HEK293T (cell line): Measurements from ENCODE around the gene ADAMTS18.

ENCODE experiments used
- CTCF ChIA-PET: fragments of 350-600 bp; formaldehyde crosslinking; extraction: SDS; loops from one replicate; lab custom pipeline; 2021; ENCODE audit warnings: antibody characterized with exemption, inconsistent platforms; lab: Yijun Ruan, JAX
- POLR2A ChIA-PET: fragments of 350-600 bp; formaldehyde crosslinking; extraction: SDS; loops from one replicate; lab custom pipeline; 2020; ENCODE audit warnings: antibody characterized with exemption, inconsistent platforms; lab: Yijun Ruan, JAX
- DNase-seq: peaks from one replicate; pipeline ENCODE4 v3.0.0; 2012; ENCODE audit warnings: mixed read lengths; ENCODE audit errors: extremely low spot score
- ARNT ChIP-seq: fragments of 450-650 bp; IDR thresholded peaks from 2 replicates; pipeline ENCODE4 v1.6.1; 2017; ENCODE audit warnings: mild to moderate bottlenecking
- BHLHE40 ChIP-seq: fragments of 450-650 bp; IDR thresholded peaks from 2 replicates; pipeline ENCODE4 v1.6.1; 2016; ENCODE audit warnings: mild to moderate bottlenecking, moderate library complexity, borderline replicate concordance
- CTBP1 ChIP-seq: fragments of 450-650 bp; IDR thresholded peaks from 2 replicates; pipeline ENCODE4 v1.6.1; 2016; ENCODE audit warnings: borderline replicate concordance
- ELF4 ChIP-seq: fragments of 450-650 bp; IDR thresholded peaks from 2 replicates; pipeline ENCODE4 v1.6.1; 2017; ENCODE audit warnings: antibody characterized with exemption
- FOXA1 ChIP-seq: fragments of 450-650 bp; IDR thresholded peaks from 2 replicates; pipeline ENCODE4 v1.6.1; 2016; ENCODE audit warnings: mild to moderate bottlenecking
- FOXK2 ChIP-seq: fragments of 450-650 bp; IDR thresholded peaks from 2 replicates; pipeline ENCODE4 v1.6.1; 2016; ENCODE audit warnings: mild to moderate bottlenecking
- FOXM1 ChIP-seq: fragments of 450-650 bp; IDR thresholded peaks from 2 replicates; pipeline ENCODE4 v1.6.1; 2017; ENCODE audit warnings: mild to moderate bottlenecking, borderline replicate concordance
- HDGF ChIP-seq: fragments of 450-650 bp; IDR thresholded peaks from 2 replicates; pipeline ENCODE4 v1.6.1; 2017; ENCODE audit warnings: antibody characterized with exemption, borderline replicate concordance
- L3MBTL2 ChIP-seq: fragments of 450-650 bp; conservative IDR thresholded peaks from 2 replicates; pipeline ENCODE4 v1.6.1; 2016; ENCODE audit warnings: mild to moderate bottlenecking
- LEF1 ChIP-seq: fragments of 450-650 bp; IDR thresholded peaks from 2 replicates; pipeline ENCODE4 v1.6.1; 2017; ENCODE audit warnings: mild to moderate bottlenecking, borderline replicate concordance
- NFRKB ChIP-seq: fragments of 450-650 bp; IDR thresholded peaks from 2 replicates; pipeline ENCODE4 v1.6.1; 2016; ENCODE audit warnings: mild to moderate bottlenecking, moderate library complexity
- PKNOX1 ChIP-seq: fragments of 450-650 bp; IDR thresholded peaks from 2 replicates; pipeline ENCODE4 v1.6.1; 2016
- SP1 ChIP-seq: fragments of 450-650 bp; IDR thresholded peaks from 2 replicates; pipeline ENCODE4 v1.6.1; 2017
- SUZ12 ChIP-seq: fragments of 450-650 bp; IDR thresholded peaks from 2 replicates; pipeline ENCODE4 v1.6.1; 2016; ENCODE audit warnings: mild to moderate bottlenecking
- TARDBP ChIP-seq: fragments of 450-650 bp; IDR thresholded peaks from 2 replicates; pipeline ENCODE4 v1.6.1; 2016
- ZNF384 ChIP-seq: fragments of 450-650 bp; IDR thresholded peaks from 2 replicates; pipeline ENCODE4 v1.6.1; 2016

ADAMTS18 gene

GRCh38 chr16:77434530-77435271, at the start of gene ADAMTS18:
TSS of gene ADAMTS18 (minus strand) at chr16:77435034. CDS start at chr16:77434695, 339 bp downstream.
- CTCF ChIA-PET = interaction anchor here (0.7 to 3.6 kb wide), 3 partner anchors 149 to 568 kb away, joined by 3 to 14 read pairs (median 7); no protein-coding TSS in a partner anchor
- POLR2A ChIA-PET = interaction anchor here (2.4 kb wide), 1 partner anchor 148 kb away, joined by 7 read pairs; no protein-coding TSS in a partner anchor
- no peak for TF ChIP-seq NFRKB
- TF ChIP-seq L3MBTL2 = no peak
- TF ChIP-seq HDGF = no peak
- TF ChIP-seq SUZ12 = no peak
- no peak for TF ChIP-seq CTBP1
- TF ChIP-seq FOXK2 = no peak
- no peak for TF ChIP-seq LEF1
- TF ChIP-seq BHLHE40 = no peak
- TF ChIP-seq FOXA1 = no peak
- TF ChIP-seq ELF4 = no peak
- no peak for TF ChIP-seq FOXM1
- peak; percentile 23 for DNase-seq

- TF ChIP-seq NFRKB (no peak), LEF1 (no peak), ZNF384 (no peak), FOXA1 (no peak), HDGF (no peak), FOXK2 (no peak), L3MBTL2 (no peak), BHLHE40 (no peak), PKNOX1 (no peak), SP1 (no peak), CTBP1 (no peak), SUZ12 (no peak), TARDBP (no peak), FOXM1 (no peak)
- ChIA-PET POLR2A (no interaction called here), CTCF (no interaction called here)
- DNase-seq = no peak
Observed at GRCh38 chr16:77480681-77481315, 46.0 kb upstream of the ADAMTS18 start.

DNA sequence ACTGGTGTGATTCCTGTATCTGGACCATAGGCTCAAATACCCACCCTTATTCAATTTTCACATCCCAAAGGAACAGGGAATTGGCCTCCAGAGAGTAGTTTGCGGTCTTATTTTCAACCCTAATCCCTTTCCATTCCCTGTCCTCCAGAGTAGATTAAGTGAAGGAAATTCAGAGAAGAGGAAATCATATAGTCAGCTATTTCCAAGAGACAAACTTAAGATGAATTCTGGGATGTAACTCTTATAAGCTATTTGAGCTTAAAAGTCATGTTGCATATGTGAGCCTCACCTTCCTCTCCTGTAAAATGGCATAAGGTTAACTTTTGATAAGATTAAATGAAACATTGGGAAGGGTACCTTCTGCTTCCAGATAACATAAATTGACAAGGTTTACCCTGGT, 37.4 kb upstream of the ADAMTS18 start:
- ChIA-PET POLR2A (no interaction called here), CTCF (no interaction called here)
- DNase-seq = no peak
- no peak for TF ChIP-seq BHLHE40
- TF ChIP-seq ELF4 = no peak
- TF ChIP-seq FOXA1 = no peak
- no peak for TF ChIP-seq CTBP1
- no peak for TF ChIP-seq FOXM1
- no peak for TF ChIP-seq ARNT
- TF ChIP-seq L3MBTL2 = no peak
- no peak for TF ChIP-seq HDGF
- TF ChIP-seq SUZ12 = no peak
- no peak for TF ChIP-seq TARDBP
- no peak for TF ChIP-seq PKNOX1
- no peak for TF ChIP-seq NFRKB
- no peak for TF ChIP-seq FOXK2
- TF ChIP-seq ZNF384 = no peak
- no peak for TF ChIP-seq SP1

DNA sequence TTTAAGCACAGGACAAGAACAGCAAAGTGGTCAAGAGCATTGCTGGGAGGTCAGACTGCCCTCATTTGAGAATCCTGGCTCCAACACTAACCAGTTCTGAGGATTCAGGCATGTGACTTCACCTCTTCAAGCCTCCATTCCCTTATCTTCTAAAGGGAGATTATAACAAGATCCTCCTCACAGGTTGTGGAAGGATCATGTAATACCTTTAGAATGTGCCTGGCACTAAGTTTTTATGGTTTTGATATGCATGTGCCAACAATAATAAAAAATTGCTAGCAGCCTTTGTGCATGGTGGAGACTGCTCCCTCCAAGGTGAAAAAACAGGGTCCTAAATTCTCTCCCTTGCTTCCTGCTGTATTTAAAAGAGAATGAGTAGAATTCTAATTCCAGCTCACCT, 36.0 kb upstream of the ADAMTS18 start:
- CTCF ChIA-PET = no interaction called here
- POLR2A ChIA-PET = no interaction called here

GRCh38 chr16:77469634-77470033, 34.8 kb upstream of the ADAMTS18 start:
- CTCF ChIA-PET = no interaction called here
- POLR2A ChIA-PET = no interaction called here
- DNase-seq = no peak
- TF ChIP-seq BHLHE40 (no peak), ARNT (no peak), L3MBTL2 (no peak), LEF1 (no peak), NFRKB (no peak), ELF4 (no peak), FOXK2 (no peak), CTBP1 (no peak), SP1 (no peak), FOXM1 (no peak), SUZ12 (no peak)

More for the DNA sequence above, 36.0 kb upstream of the ADAMTS18 start:
- DNase-seq = no peak
- TF ChIP-seq HDGF = no peak
- no peak for TF ChIP-seq ELF4
- TF ChIP-seq FOXA1 = no peak
- no peak for TF ChIP-seq FOXM1
- TF ChIP-seq BHLHE40 = no peak
- TF ChIP-seq LEF1 = no peak
- no peak for TF ChIP-seq TARDBP
- TF ChIP-seq PKNOX1 = no peak
- no peak for TF ChIP-seq CTBP1
- TF ChIP-seq NFRKB = no peak
